Measurements from ENCODE around the gene KIF1B.

Gene KIF1B

DNA sequence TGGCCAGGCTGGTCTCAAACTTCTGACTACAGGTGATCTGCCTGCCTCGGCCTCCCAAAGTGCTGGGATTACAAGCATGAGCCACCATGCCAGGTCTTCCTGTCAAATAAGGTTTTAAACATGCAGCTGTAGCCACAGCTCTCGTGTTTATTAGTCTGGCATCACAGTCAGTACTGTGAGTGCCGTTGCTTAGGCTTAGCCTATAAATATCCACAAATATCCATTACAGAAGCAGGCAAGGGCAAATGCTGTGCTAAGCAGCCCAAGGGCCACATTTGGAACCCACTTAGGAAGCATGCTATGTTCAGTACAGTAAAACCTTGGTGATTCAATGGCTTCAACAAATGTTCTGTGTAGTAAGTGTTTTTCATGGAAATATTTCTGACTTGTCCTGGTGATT lies 75.9 kb downstream of the KIF1B start:
- Histone ChIP-seq H3K27me3 (ENCODE audit: insufficient read depth, low read length) (no peaks in the 10 kb centered on the region), H3K9ac (ENCODE audit: low read length) (no peak overlapping the region), H2AFZ (ENCODE audit: low read length) (no peak overlapping the region), H3K4me1 (ENCODE audit: insufficient read depth, low read length, severe bottlenecking) (no peaks in the 10 kb centered on the region), H3K4me3 (ENCODE audit: low read depth, low read length, poor library complexity, severe bottlenecking) (no peak overlapping the region), H3K27ac (ENCODE audit: low read depth, low read length, poor library complexity, severe bottlenecking) (no peak overlapping the region), H3K36me3 (ENCODE audit: insufficient read depth, low read length) (no peaks in the 10 kb centered on the region), H3K9me3 (ENCODE audit: low read length) (no peaks in the 10 kb centered on the region), H3F3A (ENCODE audit: insufficient read depth, low read length) (no peaks in the 10 kb centered on the region), H3K4me2 (ENCODE audit: low read length) (no peak overlapping the region), H3K9me2 (ENCODE audit: low read depth, low read length) (no peaks in the 10 kb centered on the region), H3K79me2 (ENCODE audit: insufficient read depth, low read length) (no peaks in the 10 kb centered on the region), H4K20me1 (ENCODE audit: insufficient read depth, low read length) (no peaks in the 10 kb centered on the region)
- TF ChIP-seq EZH2 (IDR thresholded peaks at IDR 0.05; ENCODE audit: borderline replicate concordance, low read length): no peak
- TF ChIP-seq, protein P1, sequence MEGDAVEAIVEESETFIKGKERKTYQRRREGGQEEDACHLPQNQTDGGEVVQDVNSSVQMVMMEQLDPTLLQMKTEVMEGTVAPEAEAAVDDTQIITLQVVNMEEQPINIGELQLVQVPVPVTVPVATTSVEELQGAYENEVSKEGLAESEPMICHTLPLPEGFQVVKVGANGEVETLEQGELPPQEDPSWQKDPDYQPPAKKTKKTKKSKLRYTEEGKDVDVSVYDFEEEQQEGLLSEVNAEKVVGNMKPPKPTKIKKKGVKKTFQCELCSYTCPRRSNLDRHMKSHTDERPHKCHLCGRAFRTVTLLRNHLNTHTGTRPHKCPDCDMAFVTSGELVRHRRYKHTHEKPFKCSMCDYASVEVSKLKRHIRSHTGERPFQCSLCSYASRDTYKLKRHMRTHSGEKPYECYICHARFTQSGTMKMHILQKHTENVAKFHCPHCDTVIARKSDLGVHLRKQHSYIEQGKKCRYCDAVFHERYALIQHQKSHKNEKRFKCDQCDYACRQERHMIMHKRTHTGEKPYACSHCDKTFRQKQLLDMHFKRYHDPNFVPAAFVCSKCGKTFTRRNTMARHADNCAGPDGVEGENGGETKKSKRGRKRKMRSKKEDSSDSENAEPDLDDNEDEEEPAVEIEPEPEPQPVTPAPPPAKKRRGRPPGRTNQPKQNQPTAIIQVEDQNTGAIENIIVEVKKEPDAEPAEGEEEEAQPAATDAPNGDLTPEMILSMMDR (IDR thresholded peaks at IDR 0.05; ENCODE audit: low read length): no peak

DNA sequence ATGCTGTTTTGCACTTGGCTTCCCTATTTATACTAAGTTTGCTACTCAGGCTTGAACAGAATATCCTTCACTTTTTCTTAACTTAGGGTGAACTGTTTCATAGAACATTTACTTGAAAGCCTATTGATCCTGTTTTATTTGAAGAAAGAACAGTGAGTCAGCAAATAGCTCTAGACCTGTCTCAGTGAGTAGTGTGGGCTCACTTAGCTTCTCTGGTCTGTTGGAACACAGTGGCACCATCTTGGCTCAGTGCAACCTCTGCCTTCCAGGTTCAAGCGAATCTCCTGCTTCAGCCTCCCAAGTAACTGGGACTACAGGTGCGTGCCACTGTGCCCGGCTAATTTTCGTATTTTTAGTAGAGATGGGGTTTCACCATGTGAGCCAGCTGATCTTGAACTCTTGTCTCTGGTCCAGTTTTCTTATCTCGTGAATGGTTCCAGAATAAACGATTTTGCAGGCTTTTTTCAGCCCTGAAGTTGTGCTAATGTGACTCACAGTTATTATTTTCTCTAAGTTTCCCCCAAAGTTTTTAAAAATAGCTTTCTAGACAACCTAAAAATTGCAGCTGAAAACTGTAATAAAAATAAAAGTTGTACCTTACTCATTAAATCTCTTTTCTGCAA lies 76.8 kb downstream of the KIF1B start:
- Histone ChIP-seq H3K4me2 (ENCODE audit: low read length) (no peak overlapping the region), H3F3A (ENCODE audit: insufficient read depth, low read length) (no peaks in the 10 kb centered on the region), H3K27me3 (ENCODE audit: insufficient read depth, low read length) (no peaks in the 10 kb centered on the region), H3K79me2 (ENCODE audit: insufficient read depth, low read length) (no peaks in the 10 kb centered on the region), H3K36me3 (ENCODE audit: insufficient read depth, low read length) (no peaks in the 10 kb centered on the region), H3K27ac (ENCODE audit: low read depth, low read length, poor library complexity, severe bottlenecking) (no peak overlapping the region), H3K9ac (ENCODE audit: low read length) (no peak overlapping the region), H2AFZ (ENCODE audit: low read length) (no peak overlapping the region), H3K9me2 (ENCODE audit: low read depth, low read length) (no peaks in the 10 kb centered on the region), H3K4me1 (ENCODE audit: insufficient read depth, low read length, severe bottlenecking) (no peaks in the 10 kb centered on the region), H3K9me3 (ENCODE audit: low read length) (no peaks in the 10 kb centered on the region), H4K20me1 (ENCODE audit: insufficient read depth, low read length) (no peaks in the 10 kb centered on the region), H3K4me3 (ENCODE audit: low read depth, low read length, poor library complexity, severe bottlenecking) (no peak overlapping the region)
- TF ChIP-seq EZH2 (IDR thresholded peaks at IDR 0.05; ENCODE audit: borderline replicate concordance, low read length): no peak
- TF ChIP-seq, protein P1 (IDR thresholded peaks at IDR 0.05; ENCODE audit: low read length): no peak

DNA sequence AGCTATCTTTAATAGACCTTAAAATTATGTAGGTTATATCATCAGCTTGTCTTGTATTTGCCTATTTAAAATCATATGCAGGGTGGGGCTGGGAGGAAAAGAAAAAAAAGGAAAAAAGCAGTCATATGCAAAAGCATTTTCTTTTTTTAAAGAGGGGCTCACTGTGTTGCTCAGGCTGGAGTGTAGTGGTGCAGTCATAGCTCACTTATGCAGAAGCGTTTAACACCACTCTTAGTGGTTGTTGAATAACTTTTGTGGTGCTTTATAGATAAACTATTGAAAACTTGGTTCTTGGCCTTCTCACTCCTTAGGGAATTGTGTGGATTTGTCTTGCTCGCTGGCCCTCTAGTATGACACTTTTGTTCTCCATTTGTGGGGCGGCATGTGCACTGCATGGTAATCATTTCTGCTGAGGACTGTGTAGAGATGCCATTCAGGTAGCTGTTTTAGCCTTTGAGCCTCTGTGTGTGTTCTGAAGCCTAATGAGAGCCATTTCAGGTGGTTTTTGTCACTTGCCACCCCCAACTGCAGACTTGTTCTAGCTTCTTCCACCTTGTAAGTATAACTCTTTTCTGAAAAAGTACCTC lies 77.8 kb downstream of the KIF1B start:
- Histone ChIP-seq H3K36me3 (ENCODE audit: insufficient read depth, low read length) (no peaks in the 10 kb centered on the region), H3K9me2 (ENCODE audit: low read depth, low read length) (no peaks in the 10 kb centered on the region), H3K9me3 (ENCODE audit: low read length) (no peaks in the 10 kb centered on the region), H3K27me3 (ENCODE audit: insufficient read depth, low read length) (no peaks in the 10 kb centered on the region), H3K4me2 (ENCODE audit: low read length) (no peak overlapping the region), H3K4me1 (ENCODE audit: insufficient read depth, low read length, severe bottlenecking) (no peaks in the 10 kb centered on the region), H3F3A (ENCODE audit: insufficient read depth, low read length) (no peaks in the 10 kb centered on the region), H3K79me2 (ENCODE audit: insufficient read depth, low read length) (no peaks in the 10 kb centered on the region), H3K9ac (ENCODE audit: low read length) (no peak overlapping the region), H3K27ac (ENCODE audit: low read depth, low read length, poor library complexity, severe bottlenecking) (no peak overlapping the region), H3K4me3 (ENCODE audit: low read depth, low read length, poor library complexity, severe bottlenecking) (no peak overlapping the region), H4K20me1 (ENCODE audit: insufficient read depth, low read length) (no peaks in the 10 kb centered on the region), H2AFZ (ENCODE audit: low read length) (no peak overlapping the region)
- TF ChIP-seq EZH2 (IDR thresholded peaks at IDR 0.05; ENCODE audit: borderline replicate concordance, low read length): no peak
- TF ChIP-seq, protein P1 (IDR thresholded peaks at IDR 0.05; ENCODE audit: low read length): no peak

Data from OCI-LY1 (cell line).